Activated CD4-positive, alpha-beta T cell treated with anti-CD3 and anti-CD28 coated beads for 48 hours (primary cell): ENCODE measurements around the gene THADA.

Experiments
- DNase-seq: peaks from one replicate; pipeline ENCODE4 v3.0.0-alpha.2; 2020

THADA gene

DNA sequence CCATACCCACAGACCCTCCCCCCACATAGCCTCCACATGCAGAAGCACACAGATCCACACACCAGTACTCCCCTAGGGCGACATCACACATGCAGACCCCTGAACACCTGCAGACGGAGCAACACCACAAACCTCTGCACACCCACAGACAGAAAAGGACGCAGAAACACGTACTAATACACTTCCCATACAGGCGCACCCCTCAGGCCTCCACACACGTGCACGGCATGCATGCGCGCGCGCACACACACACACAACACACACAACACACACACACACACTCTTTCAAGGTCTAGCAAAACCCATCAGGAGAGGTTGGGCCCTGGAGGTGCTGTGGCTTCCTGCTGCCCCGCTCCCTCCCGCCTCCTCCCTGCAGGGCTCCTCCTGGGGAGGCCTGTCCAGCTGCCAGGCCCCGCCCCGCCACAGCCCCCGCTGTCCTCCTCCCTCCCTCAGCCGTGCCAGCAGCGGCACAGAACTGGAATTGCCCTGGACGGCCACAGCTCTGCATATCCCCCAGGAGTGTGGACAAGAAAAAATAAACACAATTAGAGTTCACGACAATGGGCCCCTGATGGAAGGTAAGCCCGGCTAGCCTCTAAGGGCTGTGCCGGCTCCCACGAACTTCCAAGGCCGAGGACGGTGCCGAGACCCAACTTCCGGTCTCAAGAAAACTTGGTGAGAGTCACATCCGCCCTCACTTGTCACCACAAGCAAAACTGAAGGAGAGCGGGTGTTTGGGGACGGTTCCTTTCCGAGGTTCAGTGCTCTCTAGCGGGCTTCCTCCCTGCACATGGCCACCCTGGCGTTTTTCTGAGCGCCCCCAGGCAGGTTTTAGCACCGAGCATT is 376.2 kb downstream of the THADA start:
- DNase-seq = peak; percentile 85

DNA sequence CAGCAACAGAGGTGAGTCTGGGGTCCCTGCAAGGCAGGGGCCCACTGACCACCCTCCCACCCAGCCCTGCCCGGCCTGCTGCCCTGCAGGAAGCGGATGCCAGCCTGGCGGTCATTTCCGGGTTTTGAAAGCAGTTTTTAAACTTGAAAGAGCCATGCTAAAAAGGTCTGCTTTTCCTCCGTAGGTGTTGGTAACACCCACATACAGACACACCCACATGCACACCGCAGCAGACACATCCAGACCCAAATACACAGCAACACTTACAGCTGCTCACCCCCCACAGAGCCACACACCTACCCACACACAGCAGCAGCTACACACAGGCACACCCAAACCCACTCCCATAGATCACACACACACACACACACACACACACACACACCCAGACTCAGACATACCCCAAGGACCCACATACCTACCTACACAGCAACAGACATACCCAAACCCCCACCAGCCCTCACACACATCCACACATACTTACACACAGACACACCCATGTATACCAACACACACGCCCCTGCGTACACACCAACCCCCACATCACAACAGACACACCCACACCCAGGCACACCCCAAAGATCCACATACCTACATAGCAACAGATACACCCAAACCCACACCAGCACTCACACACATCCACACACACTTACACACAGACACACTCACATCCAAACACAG is 377.0 kb downstream of the THADA start:
- DNase-seq = peak; percentile 58

DNA sequence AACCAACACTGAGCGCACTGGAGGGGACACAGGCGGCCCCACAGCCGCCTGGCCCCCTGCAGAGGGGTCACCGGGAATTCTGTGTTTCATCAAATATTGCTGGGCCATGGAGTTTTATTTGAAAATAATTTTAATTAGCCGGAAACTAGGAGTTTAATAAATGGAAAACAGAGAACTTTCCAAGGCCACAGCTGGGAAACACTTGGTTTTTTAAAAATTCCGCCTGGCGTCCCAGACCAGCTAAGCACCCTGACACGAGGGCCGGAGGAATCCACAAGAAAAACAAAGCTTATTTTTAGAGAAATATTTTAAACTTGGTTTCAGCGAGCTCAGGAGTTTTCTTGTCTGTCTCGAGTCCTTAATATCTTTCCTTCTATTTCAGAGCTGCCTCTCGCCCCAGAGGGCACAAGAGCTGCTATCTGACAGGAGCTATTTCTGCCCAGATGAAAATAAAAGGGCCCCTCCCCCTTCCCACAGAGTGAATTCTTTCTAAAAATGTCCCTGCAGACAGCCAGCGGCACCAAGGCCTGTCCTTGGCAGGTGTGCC is 377.6 kb downstream of the THADA start:
- DNase-seq = no peak

- DNase-seq = no peak
These were observed 378.3 kb downstream of the THADA start for GRCh38 chr2:43217228-43218154.

DNA sequence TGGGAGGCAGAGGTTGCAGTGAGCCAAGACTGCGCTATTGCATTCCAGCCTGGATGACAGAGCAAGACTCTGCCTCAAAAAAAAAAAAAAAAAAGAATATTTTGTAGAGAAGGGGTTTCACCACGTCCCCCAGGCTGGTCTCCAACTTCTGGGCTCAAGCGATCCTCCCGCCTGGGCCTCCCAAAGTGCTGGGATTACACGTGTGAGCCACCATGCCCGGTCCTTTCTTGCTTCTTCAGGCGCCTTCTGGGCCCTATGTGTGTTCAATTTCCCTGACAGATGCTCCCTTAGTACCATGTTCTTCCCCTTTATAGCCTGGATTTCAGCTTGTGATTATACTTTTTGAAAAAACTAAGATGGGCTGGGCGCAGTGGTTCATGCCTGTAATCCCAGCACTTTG is 379.2 kb downstream of the THADA start:
- DNase-seq = no peak

- DNase-seq = no peak
These were observed 380.1 kb downstream of the THADA start for GRCh38 chr2:43215673-43216255.

- no peak for DNase-seq
These were observed 381.6 kb downstream of the THADA start for GRCh38 chr2:43214253-43214652.

DNA sequence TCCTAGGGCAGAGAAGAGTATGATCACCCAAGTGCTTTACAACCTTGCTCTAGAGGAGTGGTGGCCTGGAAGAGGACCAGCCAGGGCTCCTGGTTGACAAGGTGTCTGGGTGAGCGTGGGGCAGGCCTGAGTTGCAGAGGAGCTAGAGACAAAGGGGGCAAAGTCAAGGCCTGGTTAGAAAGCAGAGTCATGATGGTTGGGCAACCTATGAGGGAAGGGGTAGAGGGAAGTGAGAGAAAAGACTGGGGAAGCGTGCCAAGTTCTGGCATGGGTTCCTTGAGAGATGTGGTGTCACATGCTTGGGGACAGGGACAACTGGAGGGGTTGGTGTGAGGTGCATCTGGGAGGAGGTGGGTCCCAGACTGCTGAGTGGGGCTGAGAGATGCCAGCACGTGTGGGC is 382.9 kb downstream of the THADA start:
- no peak for DNase-seq

- DNase-seq = no peak
These were observed 383.5 kb downstream of the THADA start for GRCh38 chr2:43212216-43212835.

DNA sequence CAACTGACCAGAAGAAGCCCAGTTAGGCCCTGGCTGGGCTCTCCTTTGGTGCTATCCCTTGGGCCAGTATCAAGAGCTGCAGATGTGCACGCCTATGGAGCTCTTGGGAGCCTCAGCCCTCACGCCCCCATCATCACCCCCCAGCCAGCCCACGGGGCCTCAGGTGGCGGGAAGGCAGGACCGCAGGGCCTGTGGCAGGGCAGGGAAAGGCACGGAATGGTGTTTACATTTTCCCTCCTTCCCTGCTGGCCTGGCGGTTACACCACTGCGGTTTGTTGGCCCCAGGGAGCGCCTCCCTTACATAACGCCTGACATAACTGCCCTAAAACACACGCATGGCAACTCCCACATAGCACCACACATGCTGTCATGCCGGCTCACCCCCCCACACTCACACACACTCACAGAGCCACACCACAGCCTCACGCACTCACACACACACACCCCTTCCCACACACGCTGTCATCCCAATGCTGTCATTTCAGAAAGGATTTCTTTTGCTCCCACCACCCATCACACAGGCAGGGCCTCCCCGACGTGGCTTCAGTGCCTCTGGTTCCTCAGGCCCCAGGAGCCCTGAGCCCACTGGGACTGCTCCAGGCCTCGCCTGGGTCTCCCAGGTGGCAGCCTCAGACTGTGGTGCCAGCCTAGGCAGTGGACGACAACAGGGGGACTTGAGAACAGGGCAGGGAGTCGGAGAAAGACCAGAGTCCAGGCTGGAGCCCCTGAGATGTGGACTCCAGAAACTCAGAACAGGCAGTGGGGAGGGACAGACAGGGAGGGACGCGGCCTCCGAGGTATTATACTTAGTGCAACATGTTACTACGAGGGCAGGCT is 385.2 kb downstream of the THADA start:
- peak; percentile 55 for DNase-seq

- DNase-seq = no peak
These were observed 385.7 kb downstream of the THADA start for GRCh38 chr2:43210125-43210466.

GRCh38 chr2:43209204-43209717 is 386.6 kb downstream of the THADA start:
- no peak for DNase-seq

GRCh38 chr2:43207553-43208300 is 388.1 kb downstream of the THADA start:
- DNase-seq = no peak

DNA sequence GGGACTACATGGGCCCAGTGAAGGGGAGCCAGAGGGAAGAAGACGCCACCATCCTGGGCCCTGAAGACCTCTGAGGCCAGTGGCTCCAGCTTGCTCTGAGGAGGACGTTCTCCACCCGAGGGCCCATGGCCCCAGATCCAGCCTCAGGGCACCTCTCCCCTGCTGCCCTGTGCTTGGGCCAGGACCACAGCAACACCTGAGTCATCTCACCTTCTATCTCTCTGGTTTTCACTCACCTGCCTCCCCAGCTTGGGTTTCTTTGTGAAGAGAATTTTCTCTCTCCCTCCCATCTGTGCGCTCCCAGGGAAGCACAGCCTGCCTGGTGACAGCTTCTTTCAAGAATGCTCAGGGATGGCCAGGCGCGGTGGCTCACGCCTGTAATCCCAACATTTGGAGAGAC is 389.2 kb downstream of the THADA start:
- no peak for DNase-seq

- no peak for DNase-seq
These were observed 392.5 kb downstream of the THADA start for GRCh38 chr2:43203373-43203772.

DNA sequence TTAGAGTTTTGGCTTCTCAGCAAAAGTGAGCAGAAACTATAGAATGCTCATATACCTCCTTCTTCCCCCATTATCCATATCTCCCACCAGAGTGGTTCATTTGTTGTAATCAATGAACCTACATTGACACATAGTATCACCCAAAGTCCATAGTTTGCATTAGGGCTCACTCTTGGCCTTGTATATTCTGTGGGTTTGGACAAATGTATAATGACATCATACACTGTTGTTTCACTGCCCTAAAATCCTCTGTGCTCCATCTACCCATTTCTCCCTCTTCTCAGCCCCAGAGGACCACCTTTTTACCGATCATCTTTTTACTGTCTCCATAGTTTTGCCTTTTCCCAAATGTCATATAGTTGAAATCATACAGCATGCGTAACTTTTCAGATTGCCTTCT is 393.5 kb downstream of the THADA start:
- no peak for DNase-seq

DNA sequence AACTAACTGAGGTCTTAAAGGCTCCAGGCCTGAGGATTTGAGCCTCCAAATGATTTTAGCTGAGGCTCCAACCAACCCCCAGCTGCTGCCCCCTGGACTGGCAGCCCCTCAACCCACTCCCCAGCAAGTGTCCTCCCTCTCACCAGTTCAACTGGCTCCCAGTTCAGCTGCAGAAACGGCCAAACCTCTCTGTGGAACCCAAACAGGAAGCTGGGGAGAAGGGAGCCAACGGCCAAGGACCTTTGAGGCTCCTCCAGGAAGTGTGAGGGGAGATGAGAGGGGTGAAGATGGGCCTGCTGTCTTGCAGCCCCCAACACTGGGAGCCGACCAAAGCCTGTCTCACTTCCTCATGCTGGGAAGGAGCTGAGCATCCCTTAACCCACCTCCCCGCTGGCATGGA is 394.3 kb downstream of the THADA start:
- DNase-seq = no peak

DNA sequence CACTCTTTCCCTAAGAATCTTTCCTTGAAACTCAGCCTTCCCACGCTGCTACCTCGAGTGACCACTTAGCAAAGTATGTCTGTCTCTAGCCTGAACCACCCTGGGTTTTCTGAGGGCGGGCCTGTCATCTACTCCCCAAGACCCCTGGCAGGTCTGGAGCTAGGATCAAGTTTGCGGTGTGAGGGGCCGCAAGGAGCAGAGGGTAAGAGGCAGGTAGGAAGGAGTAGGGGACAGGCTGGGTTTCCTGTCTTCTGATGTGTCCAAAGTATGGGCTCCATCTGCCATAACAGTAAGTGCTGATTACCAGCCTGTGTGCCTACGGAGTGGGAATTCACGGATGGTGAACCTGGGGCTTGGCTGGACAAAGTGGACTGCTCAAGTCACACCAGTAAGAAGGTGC is 394.8 kb downstream of the THADA start:
- DNase-seq = no peak

DNA sequence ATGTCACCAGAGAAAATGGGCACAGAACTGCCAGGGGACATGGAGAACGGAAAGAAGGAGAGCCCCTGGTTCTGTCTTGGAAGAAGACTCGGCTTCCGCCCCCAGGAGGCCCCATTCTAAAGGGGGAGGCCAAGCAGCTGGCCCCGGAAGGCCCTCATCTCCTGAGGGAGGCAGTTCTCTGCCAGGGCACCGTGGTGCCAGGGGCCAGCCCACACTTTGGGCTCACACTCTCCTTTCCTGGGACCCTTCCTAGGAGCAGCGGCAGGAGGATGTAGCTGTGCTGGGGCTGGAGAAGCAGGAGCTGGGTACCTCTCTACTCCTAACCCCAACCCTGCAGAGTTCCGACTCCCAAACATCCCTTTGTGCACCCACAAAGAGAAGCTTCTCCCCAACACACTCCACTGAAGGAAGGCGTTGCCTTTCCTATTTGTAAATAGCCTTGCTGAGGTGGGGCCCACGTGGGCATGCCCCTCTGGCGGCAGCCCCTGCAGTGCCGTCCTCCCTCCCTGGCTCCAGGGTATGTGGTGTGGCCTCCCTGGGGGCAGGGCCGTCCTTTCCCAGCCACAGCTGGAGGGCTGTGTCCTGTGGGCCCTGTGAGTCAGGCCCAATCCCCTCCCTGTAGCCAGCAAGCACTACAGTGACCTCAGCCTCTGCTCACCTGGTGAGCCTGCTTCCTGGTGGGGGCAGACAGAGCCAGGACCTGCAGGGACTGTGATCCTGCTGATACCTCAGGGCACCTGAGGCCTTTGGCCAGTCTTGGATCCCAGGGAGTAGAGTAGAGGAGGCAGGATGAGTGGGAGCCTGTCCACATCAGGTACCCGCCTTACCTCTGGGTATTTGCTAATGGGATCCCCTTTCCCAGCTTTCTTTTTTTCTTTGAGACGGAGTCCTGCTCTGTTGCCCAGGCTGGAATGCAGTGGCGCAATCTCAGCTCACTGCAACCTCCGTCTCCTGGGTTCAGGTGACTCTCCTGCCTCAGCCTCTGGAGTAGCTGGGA is 396.0 kb downstream of the THADA start:
- no peak for DNase-seq
